Measurements from ENCODE around the gene PRDX2. TPM values are rescaled to one million over a fixed set of nuclear protein-coding genes. Genes with fewer than 3 reads are reported as not detected.
A peak's percentile ranks its signal among the peaks of the same experiment; 100 is the strongest.

PRDX2 gene
- total RNA-seq, 1 donor from 2014 or later, result 672 TPM

DNA sequence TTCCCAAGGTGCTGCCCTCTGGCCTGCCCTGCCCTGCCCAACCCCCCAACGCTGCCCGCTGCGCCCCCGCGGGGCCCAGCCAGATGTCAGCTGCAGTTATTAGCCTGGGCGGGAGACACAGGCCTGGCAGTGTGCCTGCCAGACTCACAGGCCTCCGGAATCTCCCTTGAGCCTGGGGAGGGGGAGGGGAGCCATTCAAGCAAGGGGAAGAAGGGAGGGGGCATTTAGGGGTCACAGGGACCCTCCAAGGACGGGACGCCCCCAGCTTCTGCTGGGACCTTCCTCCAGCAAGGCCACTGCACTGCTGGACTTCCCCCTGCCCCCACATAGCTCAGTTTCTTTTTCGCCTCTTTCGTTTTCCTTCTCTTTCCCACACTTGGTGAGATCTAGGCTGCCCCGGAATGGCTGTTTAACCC is 12.9 kb downstream of the PRDX2 start:
- no peak overlapping the region for H3K27ac Mint-ChIP-seq (ENCODE audit: unreplicated experiment)
- H3K4me1 Mint-ChIP-seq, result peaks cover 32% of the 10 kb centered on the region
- H3K27me3 Mint-ChIP-seq (ENCODE audit: low read depth), result peaks cover 11% of the 10 kb centered on the region
- no peak for DNase-seq (ENCODE audit: low read depth, low spot score)
- H3K9me3 Mint-ChIP-seq, result no peaks in the 10 kb centered on the region
- H3K36me3 Mint-ChIP-seq (ENCODE audit: low read depth), result no peaks in the 10 kb centered on the region
- TF ChIP-seq, protein P1, sequence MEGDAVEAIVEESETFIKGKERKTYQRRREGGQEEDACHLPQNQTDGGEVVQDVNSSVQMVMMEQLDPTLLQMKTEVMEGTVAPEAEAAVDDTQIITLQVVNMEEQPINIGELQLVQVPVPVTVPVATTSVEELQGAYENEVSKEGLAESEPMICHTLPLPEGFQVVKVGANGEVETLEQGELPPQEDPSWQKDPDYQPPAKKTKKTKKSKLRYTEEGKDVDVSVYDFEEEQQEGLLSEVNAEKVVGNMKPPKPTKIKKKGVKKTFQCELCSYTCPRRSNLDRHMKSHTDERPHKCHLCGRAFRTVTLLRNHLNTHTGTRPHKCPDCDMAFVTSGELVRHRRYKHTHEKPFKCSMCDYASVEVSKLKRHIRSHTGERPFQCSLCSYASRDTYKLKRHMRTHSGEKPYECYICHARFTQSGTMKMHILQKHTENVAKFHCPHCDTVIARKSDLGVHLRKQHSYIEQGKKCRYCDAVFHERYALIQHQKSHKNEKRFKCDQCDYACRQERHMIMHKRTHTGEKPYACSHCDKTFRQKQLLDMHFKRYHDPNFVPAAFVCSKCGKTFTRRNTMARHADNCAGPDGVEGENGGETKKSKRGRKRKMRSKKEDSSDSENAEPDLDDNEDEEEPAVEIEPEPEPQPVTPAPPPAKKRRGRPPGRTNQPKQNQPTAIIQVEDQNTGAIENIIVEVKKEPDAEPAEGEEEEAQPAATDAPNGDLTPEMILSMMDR (conservative IDR thresholded peaks at IDR 0.05), result no peak
- H3K4me3 Mint-ChIP-seq, result peak overlapping the region; percentile 83

DNA sequence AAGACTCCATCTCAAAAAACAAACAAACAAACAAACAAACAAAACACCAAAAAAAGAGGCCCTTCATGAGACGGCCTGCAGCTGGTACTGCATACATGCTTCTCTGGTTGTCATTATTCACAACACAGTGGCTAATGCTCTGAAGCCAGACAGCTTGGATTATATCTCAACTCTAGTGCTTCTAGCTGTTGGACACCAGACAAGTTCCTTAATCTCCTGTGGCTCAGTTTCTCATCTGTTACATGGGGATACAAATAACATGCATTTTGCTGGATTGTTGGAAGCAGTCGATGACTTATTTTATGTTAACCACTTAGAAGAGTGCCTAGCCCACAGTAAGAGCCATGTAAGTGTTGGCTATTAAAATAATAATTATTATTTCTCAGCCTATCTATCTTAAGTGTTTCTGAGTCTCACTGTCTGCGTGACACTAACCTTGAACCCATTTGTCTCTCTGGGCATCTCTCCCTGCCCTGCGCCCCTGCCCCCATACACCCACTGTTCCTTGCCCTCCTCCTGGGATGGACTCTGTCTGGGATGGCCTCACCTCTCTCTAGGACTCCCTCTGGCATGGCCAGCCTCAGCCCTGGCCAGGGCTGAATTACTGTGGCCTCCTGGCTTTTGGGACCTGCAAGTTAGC is 13.4 kb downstream of the PRDX2 start:
- Mint-ChIP-seq H3K4me3 (peak overlapping the region; percentile 83), H3K27ac (ENCODE audit: unreplicated experiment) (no peak overlapping the region), H3K36me3 (ENCODE audit: low read depth) (no peaks in the 10 kb centered on the region), H3K27me3 (ENCODE audit: low read depth) (peaks cover 11% of the 10 kb centered on the region), H3K4me1 (peaks cover 33% of the 10 kb centered on the region), H3K9me3 (no peaks in the 10 kb centered on the region)
- DNase-seq (ENCODE audit: low read depth, low spot score), result no peak
- TF ChIP-seq, protein P1 (conservative IDR thresholded peaks at IDR 0.05), result no peak

DNA sequence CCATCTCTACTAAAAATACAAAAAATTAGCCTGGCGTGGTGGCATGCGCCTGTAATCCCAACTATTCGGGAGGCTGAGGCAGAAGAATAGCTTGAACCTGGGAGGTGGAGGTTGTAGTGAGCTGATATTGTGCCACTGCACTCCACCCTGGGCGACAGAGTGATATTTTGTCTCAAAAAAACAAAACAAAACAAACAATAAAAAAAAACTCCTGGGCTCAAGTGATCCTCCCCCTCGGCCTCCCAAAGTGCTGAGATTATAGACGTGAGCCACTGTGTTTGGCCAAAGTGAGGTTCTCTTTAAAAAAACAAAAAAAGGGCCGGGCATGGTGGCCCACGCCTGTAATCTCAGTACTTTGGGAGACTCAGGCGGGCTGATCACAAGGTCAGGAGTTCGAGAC is 14.1 kb downstream of the PRDX2 start:
- Mint-ChIP-seq H3K9me3 (no peaks in the 10 kb centered on the region), H3K27me3 (ENCODE audit: low read depth) (peaks cover 11% of the 10 kb centered on the region), H3K4me1 (peaks cover 32% of the 10 kb centered on the region), H3K36me3 (ENCODE audit: low read depth) (no peaks in the 10 kb centered on the region), H3K27ac (ENCODE audit: unreplicated experiment) (no peak overlapping the region), H3K4me3 (no peak overlapping the region)
- no peak for DNase-seq (ENCODE audit: low read depth, low spot score)
- TF ChIP-seq, protein P1 (conservative IDR thresholded peaks at IDR 0.05), result no peak

DNA sequence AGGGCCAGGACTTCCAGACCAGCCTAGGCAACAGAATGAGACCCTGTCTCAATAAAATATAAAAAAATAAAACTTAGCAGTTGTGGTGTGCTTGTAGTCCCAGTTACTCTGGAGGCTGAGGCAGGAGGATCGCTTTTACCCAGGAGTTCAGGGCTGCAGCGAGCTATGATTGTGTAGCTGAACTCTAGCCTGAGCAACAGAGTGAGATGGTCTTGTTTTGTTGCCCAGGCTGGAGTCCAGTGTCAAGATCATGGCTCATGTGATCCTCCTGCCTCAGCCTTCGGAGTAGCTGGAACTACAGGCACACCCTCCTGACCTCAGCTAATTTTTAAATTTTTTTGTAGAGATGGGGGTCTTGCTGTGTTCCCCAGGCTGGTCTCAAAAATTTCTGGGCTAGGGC is 14.6 kb downstream of the PRDX2 start:
- peak overlapping the region; percentile 21 for H3K4me3 Mint-ChIP-seq
- TF ChIP-seq, protein P1 (conservative IDR thresholded peaks at IDR 0.05), result no peak
- no peaks in the 10 kb centered on the region for H3K36me3 Mint-ChIP-seq (ENCODE audit: low read depth)
- H3K27me3 Mint-ChIP-seq (ENCODE audit: low read depth), result peaks cover 11% of the 10 kb centered on the region
- no peak for DNase-seq (ENCODE audit: low read depth, low spot score)
- no peaks in the 10 kb centered on the region for H3K9me3 Mint-ChIP-seq
- no peak overlapping the region for H3K27ac Mint-ChIP-seq (ENCODE audit: unreplicated experiment)
- H3K4me1 Mint-ChIP-seq, result peaks cover 35% of the 10 kb centered on the region

DNA sequence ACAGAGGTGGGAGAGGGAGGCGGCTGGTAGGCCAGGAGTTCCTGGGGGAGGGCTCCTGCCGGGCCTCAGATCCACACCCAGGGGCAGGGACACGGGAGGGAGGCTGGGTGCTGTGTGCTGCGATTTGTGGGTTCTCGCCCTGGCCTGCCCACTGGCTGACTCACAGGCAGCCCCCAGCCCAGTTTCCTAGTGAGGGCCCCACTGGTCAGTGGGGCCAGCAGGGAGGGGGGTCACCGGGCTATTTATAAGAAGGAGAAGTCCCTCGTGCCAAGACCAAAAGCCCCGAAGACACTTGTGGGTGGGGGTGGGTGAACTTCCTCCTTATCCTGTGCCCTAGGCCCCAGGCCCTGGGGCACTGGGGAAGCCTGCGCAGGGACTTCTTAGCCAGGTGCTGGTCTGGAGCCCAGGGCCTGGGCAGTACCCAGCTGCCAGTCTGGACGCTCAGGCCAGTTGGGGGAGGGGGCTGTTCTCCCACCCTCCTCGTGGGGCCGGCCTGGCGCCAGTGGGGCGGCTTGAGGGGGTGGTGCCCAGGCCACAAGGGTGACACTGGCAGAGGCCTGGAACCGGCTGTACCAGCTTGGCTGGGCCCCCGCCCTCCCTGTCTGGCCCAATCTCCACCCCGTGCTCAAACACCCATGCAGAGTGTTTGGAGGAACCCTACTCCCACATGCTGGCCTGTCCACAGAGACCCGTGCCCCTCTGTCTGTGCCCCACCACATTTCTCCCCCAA is 15.3 kb downstream of the PRDX2 start:
- H3K4me3 Mint-ChIP-seq, result no peak overlapping the region
- H3K27me3 Mint-ChIP-seq (ENCODE audit: low read depth), result peaks cover 11% of the 10 kb centered on the region
- no peaks in the 10 kb centered on the region for H3K36me3 Mint-ChIP-seq (ENCODE audit: low read depth)
- TF ChIP-seq, protein P1 (conservative IDR thresholded peaks at IDR 0.05), result no peak
- H3K4me1 Mint-ChIP-seq, result peaks cover 36% of the 10 kb centered on the region
- DNase-seq (ENCODE audit: low read depth, low spot score), result no peak
- H3K9me3 Mint-ChIP-seq, result no peaks in the 10 kb centered on the region
- H3K27ac Mint-ChIP-seq (ENCODE audit: unreplicated experiment), result no peak overlapping the region
